Measurements from ENCODE around the gene SHANK1.

DNA sequence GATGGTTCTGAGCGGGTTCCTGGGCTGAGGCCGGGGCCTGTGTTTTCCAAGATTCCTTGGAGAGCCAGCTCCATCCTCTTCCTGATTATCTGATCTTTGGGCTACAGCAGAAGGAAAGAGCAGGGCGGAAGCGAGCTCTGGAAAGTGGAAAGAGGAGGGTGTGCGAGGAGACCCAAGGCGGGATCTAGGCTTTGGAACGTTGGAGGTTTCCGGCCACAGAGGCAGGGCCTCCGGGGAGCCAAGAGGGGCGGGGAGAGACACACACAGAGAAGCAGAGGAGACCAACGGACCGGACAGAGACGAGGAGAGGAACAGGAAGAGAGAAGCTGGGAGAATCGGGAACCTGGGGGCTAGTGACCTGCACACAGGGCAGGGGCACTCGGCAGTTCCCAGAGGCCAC is 3.5 kb upstream of the SHANK1 start, which contains the start of gene CLEC11A:
- no peak for TF ChIP-seq CTCF (IDR thresholded peaks at IDR 0.05)
- no peak for TF ChIP-seq EP300 (IDR thresholded peaks at IDR 0.05)
- TF ChIP-seq POLR2AphosphoS5 (IDR thresholded peaks at IDR 0.05) = no peak
- no peak for TF ChIP-seq POLR2A (IDR thresholded peaks at IDR 0.05)

Data from suprapubic skin (tissue), 4 donors.